ENCODE data around the gene WDR90. TPM values are rescaled to one million over a fixed set of nuclear protein-coding genes. Genes with fewer than 3 reads are reported as not detected.

WDR90 gene
- total and polyA plus RNA-seq, 2 of the 13 experiments (the other 11 are each of a cell fraction or from before 2014, with no cell fraction given) = 14.9 to 28.9 TPM

DNA sequence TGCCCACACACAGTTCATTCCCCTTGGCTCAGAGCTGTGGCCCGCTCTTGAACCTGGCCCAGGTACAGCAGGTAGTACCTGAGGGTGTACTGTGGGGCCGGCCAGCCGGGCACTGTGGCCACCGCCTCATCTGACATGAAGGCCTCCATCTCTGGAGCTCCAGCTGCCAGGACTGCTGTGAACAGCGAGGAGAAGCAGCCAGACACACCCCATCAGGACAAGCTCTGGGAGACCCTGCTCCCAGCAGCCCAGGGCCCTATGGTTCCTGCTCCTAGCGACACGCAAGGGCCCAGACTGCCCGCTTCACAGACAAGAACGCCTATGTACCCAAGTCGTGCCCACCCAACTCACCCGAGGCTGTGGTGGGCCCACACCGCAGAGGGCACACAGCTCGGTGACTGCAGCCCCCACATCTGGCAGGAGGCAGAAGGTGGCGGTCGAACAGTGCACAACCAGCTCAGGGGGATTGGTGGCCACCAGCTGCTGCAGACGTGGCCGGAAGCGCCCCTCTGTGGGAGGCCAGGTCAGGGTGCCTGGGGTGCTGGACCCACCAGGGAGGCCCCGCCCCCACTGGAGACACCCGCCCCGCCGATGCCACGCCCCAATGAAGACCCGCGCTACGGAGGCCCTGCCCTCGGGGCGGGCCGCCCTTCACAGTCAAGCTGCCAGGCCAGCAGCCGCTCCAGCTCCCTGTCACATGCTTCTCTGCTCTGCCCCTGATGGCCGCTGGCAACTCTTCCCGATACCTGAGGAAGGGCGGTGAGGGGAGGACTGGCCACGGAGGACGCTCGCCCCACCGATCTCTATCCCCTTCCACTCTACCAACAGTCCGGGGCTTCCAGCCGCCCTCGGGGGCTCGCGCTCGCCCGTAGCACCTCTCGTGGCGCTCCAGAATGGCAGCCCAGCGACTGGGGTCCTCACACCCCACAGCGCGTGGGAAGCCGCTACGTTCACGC lies 30.0 kb downstream of the WDR90 start (continued):
- peak; percentile 76 for TF ChIP-seq ZNF501 (CRISPR knock-in tag; IDR thresholded peaks at IDR 0.05)
- TF ChIP-seq CCDC6 (CRISPR knock-in tag; IDR thresholded peaks at IDR 0.05) = no peak
- TF ChIP-seq FOXJ3 (CRISPR knock-in tag; IDR thresholded peaks at IDR 0.05; ENCODE audit: borderline replicate concordance) = no peak
- TF ChIP-seq, protein P1, sequence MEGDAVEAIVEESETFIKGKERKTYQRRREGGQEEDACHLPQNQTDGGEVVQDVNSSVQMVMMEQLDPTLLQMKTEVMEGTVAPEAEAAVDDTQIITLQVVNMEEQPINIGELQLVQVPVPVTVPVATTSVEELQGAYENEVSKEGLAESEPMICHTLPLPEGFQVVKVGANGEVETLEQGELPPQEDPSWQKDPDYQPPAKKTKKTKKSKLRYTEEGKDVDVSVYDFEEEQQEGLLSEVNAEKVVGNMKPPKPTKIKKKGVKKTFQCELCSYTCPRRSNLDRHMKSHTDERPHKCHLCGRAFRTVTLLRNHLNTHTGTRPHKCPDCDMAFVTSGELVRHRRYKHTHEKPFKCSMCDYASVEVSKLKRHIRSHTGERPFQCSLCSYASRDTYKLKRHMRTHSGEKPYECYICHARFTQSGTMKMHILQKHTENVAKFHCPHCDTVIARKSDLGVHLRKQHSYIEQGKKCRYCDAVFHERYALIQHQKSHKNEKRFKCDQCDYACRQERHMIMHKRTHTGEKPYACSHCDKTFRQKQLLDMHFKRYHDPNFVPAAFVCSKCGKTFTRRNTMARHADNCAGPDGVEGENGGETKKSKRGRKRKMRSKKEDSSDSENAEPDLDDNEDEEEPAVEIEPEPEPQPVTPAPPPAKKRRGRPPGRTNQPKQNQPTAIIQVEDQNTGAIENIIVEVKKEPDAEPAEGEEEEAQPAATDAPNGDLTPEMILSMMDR (CRISPR knock-in tag; IDR thresholded peaks at IDR 0.05) = peak; percentile 45; the same call in 1 of the 2 replicates
- no peak for TF ChIP-seq NR3C1 (CRISPR knock-in tag; IDR thresholded peaks at IDR 0.05)
- no peak for TF ChIP-seq RAD51 (IDR thresholded peaks at IDR 0.05; ENCODE audit: borderline replicate concordance)
- TF ChIP-seq ZBTB1 (CRISPR knock-in tag; IDR thresholded peaks at IDR 0.05; ENCODE audit: borderline replicate concordance) = no peak
- no peak for TF ChIP-seq PHF21A (CRISPR knock-in tag; IDR thresholded peaks at IDR 0.05)
- 0 out of 2 replicates have a peak, but pooled peaks have one; percentile 28 for TF ChIP-seq ZNF619 (CRISPR knock-in tag; IDR thresholded peaks at IDR 0.05)
- no peak for TF ChIP-seq ZZZ3 (CRISPR knock-in tag; IDR thresholded peaks at IDR 0.05; ENCODE audit: borderline replicate concordance)
- no peak for TF ChIP-seq FOXK1 (CRISPR knock-in tag; IDR thresholded peaks at IDR 0.05; ENCODE audit: borderline replicate concordance, low read depth)
- TF ChIP-seq CHCHD3 (CRISPR knock-in tag; IDR thresholded peaks at IDR 0.05) = no peak
- no peak for TF ChIP-seq SYNCRIP (IDR thresholded peaks at IDR 0.05; ENCODE audit: insufficient read depth, low read depth, low read length)
- no peak for TF ChIP-seq ZNF235 (CRISPR knock-in tag; IDR thresholded peaks at IDR 0.05; ENCODE audit: borderline replicate concordance)
- no peak for TF ChIP-seq HMGA1 (CRISPR knock-in tag; conservative IDR thresholded peaks at IDR 0.05)
- TF ChIP-seq ZNF354B (CRISPR knock-in tag; IDR thresholded peaks at IDR 0.05) = no peak
- TF ChIP-seq RARA (CRISPR knock-in tag; IDR thresholded peaks at IDR 0.05) = no peak
- TF ChIP-seq ZC3H4 (CRISPR knock-in tag; IDR thresholded peaks at IDR 0.05; ENCODE audit: borderline replicate concordance) = no peak
- TF ChIP-seq ISL2 (CRISPR knock-in tag; IDR thresholded peaks at IDR 0.05) = no peak
- TF ChIP-seq MED13 (CRISPR knock-in tag; IDR thresholded peaks at IDR 0.05) = no peak
- TF ChIP-seq KMT2A (CRISPR knock-in tag; IDR thresholded peaks at IDR 0.05) = no peak
- no peak for TF ChIP-seq JUND (CRISPR knock-in tag; IDR thresholded peaks at IDR 0.05)
- no peak for TF ChIP-seq ZNF253 (CRISPR knock-in tag; IDR thresholded peaks at IDR 0.05; ENCODE audit: borderline replicate concordance)
- peak; percentile 77 for TF ChIP-seq DMAP1 (CRISPR knock-in tag; IDR thresholded peaks at IDR 0.05)
- TF ChIP-seq, protein P2, sequence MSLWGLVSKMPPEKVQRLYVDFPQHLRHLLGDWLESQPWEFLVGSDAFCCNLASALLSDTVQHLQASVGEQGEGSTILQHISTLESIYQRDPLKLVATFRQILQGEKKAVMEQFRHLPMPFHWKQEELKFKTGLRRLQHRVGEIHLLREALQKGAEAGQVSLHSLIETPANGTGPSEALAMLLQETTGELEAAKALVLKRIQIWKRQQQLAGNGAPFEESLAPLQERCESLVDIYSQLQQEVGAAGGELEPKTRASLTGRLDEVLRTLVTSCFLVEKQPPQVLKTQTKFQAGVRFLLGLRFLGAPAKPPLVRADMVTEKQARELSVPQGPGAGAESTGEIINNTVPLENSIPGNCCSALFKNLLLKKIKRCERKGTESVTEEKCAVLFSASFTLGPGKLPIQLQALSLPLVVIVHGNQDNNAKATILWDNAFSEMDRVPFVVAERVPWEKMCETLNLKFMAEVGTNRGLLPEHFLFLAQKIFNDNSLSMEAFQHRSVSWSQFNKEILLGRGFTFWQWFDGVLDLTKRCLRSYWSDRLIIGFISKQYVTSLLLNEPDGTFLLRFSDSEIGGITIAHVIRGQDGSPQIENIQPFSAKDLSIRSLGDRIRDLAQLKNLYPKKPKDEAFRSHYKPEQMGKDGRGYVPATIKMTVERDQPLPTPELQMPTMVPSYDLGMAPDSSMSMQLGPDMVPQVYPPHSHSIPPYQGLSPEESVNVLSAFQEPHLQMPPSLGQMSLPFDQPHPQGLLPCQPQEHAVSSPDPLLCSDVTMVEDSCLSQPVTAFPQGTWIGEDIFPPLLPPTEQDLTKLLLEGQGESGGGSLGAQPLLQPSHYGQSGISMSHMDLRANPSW (CRISPR knock-in tag; IDR thresholded peaks at IDR 0.05; ENCODE audit: borderline replicate concordance) = no peak
- TF ChIP-seq ZNF724P (CRISPR knock-in tag; IDR thresholded peaks at IDR 0.05; ENCODE audit: borderline replicate concordance) = no peak
- no peak for TF ChIP-seq ZNF496 (CRISPR knock-in tag; IDR thresholded peaks at IDR 0.05; ENCODE audit: insufficient replicate concordance)
- TF ChIP-seq RELA (CRISPR knock-in tag; IDR thresholded peaks at IDR 0.05) = no peak
